SK-N-SH (cell line): ENCODE results near the gene LCE3A. TPM values are rescaled to one million over a fixed set of nuclear protein-coding genes. Genes with fewer than 3 reads are reported as not detected.

Experiments
- CTCF ChIA-PET: fragments of 300-600, 350-600 bp; formaldehyde crosslinking; extraction: SDS; loops from one replicate; lab custom pipeline; 2021; lab: Yijun Ruan, JAX
- POLR2A ChIA-PET: fragments of 350-600 bp; sonication (Branson Sonifier 250); formaldehyde crosslinking; extraction: SDS; loops from one replicate; lab custom pipeline; 2020; ENCODE audit warnings: antibody characterized with exemption, inconsistent platforms; lab: Yijun Ruan, JAX
- DNase-seq: peaks from one replicate; pipeline ENCODE4 v3.0.0; 2012
- H2AFZ ChIP-seq: fragments of 200-600 bp; sonication (generic); 2 replicates; pipeline ENCODE4 v1.8.1; 2016; ENCODE audit warnings: antibody characterized with exemption, mild to moderate bottlenecking, low read depth
- H3F3A ChIP-seq: fragments of 200-600 bp; sonication (generic); replicated peaks from 2 replicates; pipeline ENCODE3; 2016; ENCODE audit warnings: antibody characterized with exemption, mild to moderate bottlenecking; ENCODE audit not compliant: insufficient read depth
- H3K27ac ChIP-seq, 2 experiments: fragments of 200-500 bp in 1 of 2; fragments of 200-600 bp in 1 of 2; sonication (Bioruptor generic) in 1 of 2; sonication (generic), shearing (Covaris generic) in 1 of 2; 2 replicates each; pipeline versions ENCODE4 v1.5.1 to v1.6.1; 2014 to 2016; ENCODE audit warnings: low read depth in 2 of 2, inconsistent platforms in 1 of 2, low read length in 1 of 2, mild to moderate bottlenecking in 1 of 2, mixed read lengths in 1 of 2
- H3K27me3 ChIP-seq: fragments of 200-600 bp; sonication (generic), shearing (Covaris generic); 2 replicates; pipeline ENCODE4 v1.6.1; 2016; ENCODE audit warnings: mixed run types; ENCODE audit not compliant: insufficient read depth
- H3K36me3 ChIP-seq, 2 experiments: fragments of 200-500 bp in 1 of 2; fragments of 200-600 bp in 1 of 2; sonication (Bioruptor generic) in 1 of 2; sonication (generic) in 1 of 2; replicated peaks in 1 of 2; 2 replicates each; pipeline versions ENCODE3 to v1.5.1; 2014 to 2016; ENCODE audit warnings: low read length in 1 of 2, mild to moderate bottlenecking in 1 of 2; ENCODE audit not compliant: insufficient read depth in 2 of 2, control insufficient read depth in 1 of 2
- H3K4me1 ChIP-seq, 2 experiments: fragments of 200-500 bp in 1 of 2; fragments of 200-600 bp in 1 of 2; sonication (Bioruptor generic) in 1 of 2; sonication (generic), shearing (Covaris generic) in 1 of 2; 2 replicates each; pipeline versions ENCODE4 v1.5.1 to v1.6.1; 2014 to 2016; ENCODE audit warnings: low read depth in 1 of 2, low read length in 1 of 2, mixed run types in 1 of 2; ENCODE audit not compliant: insufficient read depth in 2 of 2, control insufficient read depth in 1 of 2
- H3K4me2 ChIP-seq: fragments of 200-600 bp; sonication (generic), shearing (Covaris generic); 2 replicates; pipeline ENCODE4 v1.6.1; 2017; ENCODE audit warnings: mixed run types
- H3K4me3 ChIP-seq, 2 experiments: fragments of 200-500 bp in 1 of 2; fragments of 200-600 bp in 1 of 2; sonication (Bioruptor generic) in 1 of 2; sonication (generic), shearing (Covaris generic) in 1 of 2; 2 replicates each; pipeline versions ENCODE4 v1.5.1 to v1.8.1; 2014 to 2016; ENCODE audit warnings: low read depth in 2 of 2, inconsistent platforms in 1 of 2, low read length in 1 of 2, mild to moderate bottlenecking in 1 of 2, mixed read lengths in 1 of 2, moderate library complexity in 1 of 2
- H3K79me2 ChIP-seq: fragments of 200-600 bp; sonication (generic); 2 replicates; pipeline ENCODE4 v1.8.1; 2017; ENCODE audit warnings: mild to moderate bottlenecking; ENCODE audit not compliant: insufficient read depth
- H3K9ac ChIP-seq: fragments of 200-600 bp; sonication (generic); 2 replicates; pipeline ENCODE4 v1.6.1; 2017; ENCODE audit warnings: mixed run types
- H3K9me2 ChIP-seq: fragments of 200-600 bp; sonication (generic); 2 replicates; pipeline ENCODE4 v1.6.1; 2017; ENCODE audit warnings: mixed run types
- H3K9me3 ChIP-seq: fragments of 200-600 bp; sonication (generic); 2 replicates; pipeline ENCODE4 v1.6.1; 2017; ENCODE audit warnings: mixed run types, mild to moderate bottlenecking, moderate library complexity
- H4K20me1 ChIP-seq: fragments of 200-600 bp; sonication (generic); 2 replicates; pipeline ENCODE4 v1.6.1; 2017; ENCODE audit warnings: mild to moderate bottlenecking, mixed run types; ENCODE audit not compliant: insufficient read depth
- EZH2phosphoT487 ChIP-seq: fragments of 200-600 bp; sonication (generic); IDR thresholded peaks from 2 replicates; pipeline ENCODE4 v1.6.1; 2017; ENCODE audit warnings: low read depth, mixed run types, mild to moderate bottlenecking, antibody characterized with exemption, moderate library complexity, borderline replicate concordance
- NRF1 ChIP-seq: IDR thresholded peaks from 2 replicates; pipeline ENCODE4 v1.6.1; 2012; ENCODE audit warnings: low read depth, mild to moderate bottlenecking, low read length
- RFX5 ChIP-seq: IDR thresholded peaks from 2 replicates; pipeline ENCODE4 v1.6.1; 2012; ENCODE audit warnings: mild to moderate bottlenecking, improper control_type of control experiment, low read length
- TCF12 ChIP-seq: IDR thresholded peaks from 2 replicates; pipeline ENCODE4 v1.4.0; 2012
- TEAD4 ChIP-seq: IDR thresholded peaks from 2 replicates; pipeline ENCODE4 v1.4.0; 2012; ENCODE audit warnings: mild to moderate bottlenecking, borderline replicate concordance; ENCODE audit not compliant: insufficient read depth
- WGBS: methylation state at CpG from one replicate; pipeline ENCODE4 v1.1.6; 2017; ENCODE audit warnings: low lambda C conversion rate; 5-methylcytosine and 5-hydroxymethylcytosine counted together
- polyA plus RNA-seq, 3 experiments: library from polyadenylated mRNA; depleted of rRNA; stranded (reverse); fragments of >200 nt; gene quantifications; 2 replicates each; pipeline ENCODE4 v1.2.3, GENCODE V29; 2012
- TF ChIP-seq, protein P1 (sequence below): IDR thresholded peaks from 2 replicates; pipeline ENCODE4 v1.6.1; 2012; ENCODE audit warnings: mild to moderate bottlenecking, low read depth, low read length, moderate library complexity
- TF ChIP-seq, protein P2 (sequence below): fragments of 200-600 bp; sonication (generic); IDR thresholded peaks from 2 replicates; pipeline ENCODE4 v1.6.1; 2017; ENCODE audit warnings: antibody characterized with exemption, mild to moderate bottlenecking, moderate library complexity
- TF ChIP-seq, protein P3 (sequence below): fragments of 150-350 bp; IDR thresholded peaks from 2 replicates; pipeline ENCODE4 v1.6.1; 2017; ENCODE audit warnings: antibody characterized with exemption, low read length, low read depth, borderline replicate concordance
- TF ChIP-seq, protein P4 (sequence below): IDR thresholded peaks from 2 replicates; pipeline ENCODE4 v1.4.0; 2012; ENCODE audit warnings: low read depth

The LCE3A gene
- polyA plus RNA-seq, 1 of the 3 experiments (the other 2 are of a cell fraction): not detected

DNA sequence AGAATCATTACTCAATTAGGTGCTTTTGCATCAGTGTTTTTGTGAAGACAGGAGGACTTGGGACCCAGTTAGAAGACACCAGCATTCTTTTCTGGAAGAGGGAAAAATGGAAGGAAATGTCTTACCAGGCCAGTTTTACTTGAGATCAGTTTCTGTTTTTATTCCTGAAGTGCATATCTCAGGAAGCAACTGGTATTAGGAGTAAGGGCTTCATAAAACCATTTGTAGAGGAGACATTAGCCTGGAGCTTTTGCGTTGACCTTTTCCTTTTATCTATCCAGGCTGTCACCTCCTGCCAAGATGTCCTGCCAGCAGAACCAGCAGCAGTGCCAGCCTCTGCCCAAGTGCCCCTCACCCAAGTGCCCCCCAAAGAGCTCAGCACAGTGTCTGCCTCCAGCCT, 9.4 kb downstream of the LCE3A start, which contains the start of gene LCE3B:
Gene LCE3B (plus strand): TSS at position 301 of the 400 bp plus-strand sequence. CDS start 0 bp downstream, at position 301.
- WGBS: 0% methylated on average over 1 of the region's 1 CpG
- Histone ChIP-seq H3K36me3 (no peaks in the 10 kb centered on the region), H3K4me1 (no peaks in the 10 kb centered on the region), H3K79me2 (no peaks in the 10 kb centered on the region), H3K27ac (no peak within 1 kb of the TSS), H3K4me3 (no peak within 1 kb of the TSS), H3K9me2 (no peaks in the 10 kb centered on the region), H3F3A (no peaks in the 10 kb centered on the region), H3K4me2 (no peak within 1 kb of the TSS), H3K9me3 (peaks cover 8% of the 10 kb centered on the region; the same call in 1 of the 2 replicates), H3K27me3 (no peaks in the 10 kb centered on the region), H3K9ac (no peak within 1 kb of the TSS), H4K20me1 (no peaks in the 10 kb centered on the region), H2AFZ (no peak within 1 kb of the TSS)
- DNase-seq: no peak
- TF ChIP-seq, protein P1, sequence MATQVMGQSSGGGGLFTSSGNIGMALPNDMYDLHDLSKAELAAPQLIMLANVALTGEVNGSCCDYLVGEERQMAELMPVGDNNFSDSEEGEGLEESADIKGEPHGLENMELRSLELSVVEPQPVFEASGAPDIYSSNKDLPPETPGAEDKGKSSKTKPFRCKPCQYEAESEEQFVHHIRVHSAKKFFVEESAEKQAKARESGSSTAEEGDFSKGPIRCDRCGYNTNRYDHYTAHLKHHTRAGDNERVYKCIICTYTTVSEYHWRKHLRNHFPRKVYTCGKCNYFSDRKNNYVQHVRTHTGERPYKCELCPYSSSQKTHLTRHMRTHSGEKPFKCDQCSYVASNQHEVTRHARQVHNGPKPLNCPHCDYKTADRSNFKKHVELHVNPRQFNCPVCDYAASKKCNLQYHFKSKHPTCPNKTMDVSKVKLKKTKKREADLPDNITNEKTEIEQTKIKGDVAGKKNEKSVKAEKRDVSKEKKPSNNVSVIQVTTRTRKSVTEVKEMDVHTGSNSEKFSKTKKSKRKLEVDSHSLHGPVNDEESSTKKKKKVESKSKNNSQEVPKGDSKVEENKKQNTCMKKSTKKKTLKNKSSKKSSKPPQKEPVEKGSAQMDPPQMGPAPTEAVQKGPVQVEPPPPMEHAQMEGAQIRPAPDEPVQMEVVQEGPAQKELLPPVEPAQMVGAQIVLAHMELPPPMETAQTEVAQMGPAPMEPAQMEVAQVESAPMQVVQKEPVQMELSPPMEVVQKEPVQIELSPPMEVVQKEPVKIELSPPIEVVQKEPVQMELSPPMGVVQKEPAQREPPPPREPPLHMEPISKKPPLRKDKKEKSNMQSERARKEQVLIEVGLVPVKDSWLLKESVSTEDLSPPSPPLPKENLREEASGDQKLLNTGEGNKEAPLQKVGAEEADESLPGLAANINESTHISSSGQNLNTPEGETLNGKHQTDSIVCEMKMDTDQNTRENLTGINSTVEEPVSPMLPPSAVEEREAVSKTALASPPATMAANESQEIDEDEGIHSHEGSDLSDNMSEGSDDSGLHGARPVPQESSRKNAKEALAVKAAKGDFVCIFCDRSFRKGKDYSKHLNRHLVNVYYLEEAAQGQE: no peak
- no peak for TF ChIP-seq NRF1
- TF ChIP-seq RFX5: no peak
- TF ChIP-seq EZH2phosphoT487: no peak
- ChIA-PET POLR2A (no interaction called here), CTCF (no interaction called here)

DNA sequence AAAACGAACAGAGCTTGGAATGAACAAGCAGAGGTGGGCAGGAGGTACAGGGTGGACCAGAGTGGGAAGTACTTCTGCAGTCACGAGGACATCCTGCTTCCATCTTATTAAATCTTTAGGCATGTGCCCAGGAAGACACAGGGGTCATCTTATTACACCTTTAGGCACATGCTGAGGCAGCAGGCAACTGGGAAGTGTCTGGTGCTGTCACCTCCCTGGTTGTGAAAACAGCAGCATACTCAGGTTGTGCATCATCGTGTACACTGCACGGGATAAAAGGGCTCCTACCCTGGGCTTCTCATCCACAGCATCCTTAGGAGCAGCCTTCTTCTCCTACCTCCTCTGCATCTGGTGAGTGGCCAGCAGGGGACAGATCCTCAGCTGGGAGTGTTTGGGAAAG, 23.0 kb downstream of the LCE3A start, which contains the start of gene LCE3C:
Gene LCE3C (plus strand): TSS at position 301 of the 400 bp plus-strand sequence. CDS start 498 bp downstream, outside the sequence.
- DNase-seq: no peak
- POLR2A ChIA-PET: no interaction called here
- Histone ChIP-seq H3K9me3 (no peaks in the 10 kb centered on the region), H2AFZ (no peak within 1 kb of the TSS), H3K4me1 (no peaks in the 10 kb centered on the region)
- WGBS: 0% methylated on average over 3 of the region's 4 CpGs
- no peak for TF ChIP-seq TCF12
- TF ChIP-seq, all 33 proteins: peak for 0
- Histone ChIP-seq H3K27ac (no peak within 1 kb of the TSS), H3K9ac (no peak within 1 kb of the TSS), H3K36me3 (no peaks in the 10 kb centered on the region), H3K4me3 (no peak within 1 kb of the TSS), H4K20me1 (no peaks in the 10 kb centered on the region), H3K4me2 (no peak within 1 kb of the TSS), H3K27me3 (no peaks in the 10 kb centered on the region), H3K9me2 (no peaks in the 10 kb centered on the region), H3F3A (no peaks in the 10 kb centered on the region), H3K79me2 (no peaks in the 10 kb centered on the region)
- CTCF ChIA-PET: no interaction called here

DNA sequence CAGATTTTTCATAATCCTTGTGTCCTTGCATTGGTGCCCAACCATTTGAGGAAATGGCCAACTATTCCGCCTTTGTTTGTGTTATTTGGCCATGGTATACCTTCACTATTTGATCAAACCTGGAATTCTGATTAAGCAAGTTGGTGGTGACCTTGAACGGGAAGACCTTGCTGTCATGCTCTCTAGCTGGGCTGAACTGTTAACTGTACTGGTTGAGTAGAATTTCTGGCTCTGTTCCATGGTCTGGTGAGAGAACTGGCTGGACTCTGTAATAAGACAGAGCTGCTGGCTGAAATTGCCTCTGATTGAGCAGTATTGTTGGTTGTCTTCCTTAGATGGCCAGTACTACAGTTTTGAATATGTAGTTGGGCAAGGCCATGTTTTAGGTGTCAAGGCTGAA, 25.9 kb downstream of the LCE3A start:
- Histone ChIP-seq H3F3A (no peaks in the 10 kb centered on the region), H3K4me1 (no peaks in the 10 kb centered on the region), H3K9ac (no peak overlapping the region), H3K4me2 (no peak overlapping the region), H3K4me3 (no peak overlapping the region), H4K20me1 (no peaks in the 10 kb centered on the region), H3K27ac (no peak overlapping the region), H3K36me3 (no peaks in the 10 kb centered on the region), H3K9me3 (no peaks in the 10 kb centered on the region), H3K79me2 (no peaks in the 10 kb centered on the region), H3K9me2 (no peaks in the 10 kb centered on the region), H3K27me3 (no peaks in the 10 kb centered on the region), H2AFZ (no peak overlapping the region)
- POLR2A ChIA-PET: no interaction called here
- DNase-seq: no peak
- CTCF ChIA-PET: no interaction called here
- WGBS: 0% methylated on average over 1 of the region's 2 CpGs
- TF ChIP-seq, protein P2, sequence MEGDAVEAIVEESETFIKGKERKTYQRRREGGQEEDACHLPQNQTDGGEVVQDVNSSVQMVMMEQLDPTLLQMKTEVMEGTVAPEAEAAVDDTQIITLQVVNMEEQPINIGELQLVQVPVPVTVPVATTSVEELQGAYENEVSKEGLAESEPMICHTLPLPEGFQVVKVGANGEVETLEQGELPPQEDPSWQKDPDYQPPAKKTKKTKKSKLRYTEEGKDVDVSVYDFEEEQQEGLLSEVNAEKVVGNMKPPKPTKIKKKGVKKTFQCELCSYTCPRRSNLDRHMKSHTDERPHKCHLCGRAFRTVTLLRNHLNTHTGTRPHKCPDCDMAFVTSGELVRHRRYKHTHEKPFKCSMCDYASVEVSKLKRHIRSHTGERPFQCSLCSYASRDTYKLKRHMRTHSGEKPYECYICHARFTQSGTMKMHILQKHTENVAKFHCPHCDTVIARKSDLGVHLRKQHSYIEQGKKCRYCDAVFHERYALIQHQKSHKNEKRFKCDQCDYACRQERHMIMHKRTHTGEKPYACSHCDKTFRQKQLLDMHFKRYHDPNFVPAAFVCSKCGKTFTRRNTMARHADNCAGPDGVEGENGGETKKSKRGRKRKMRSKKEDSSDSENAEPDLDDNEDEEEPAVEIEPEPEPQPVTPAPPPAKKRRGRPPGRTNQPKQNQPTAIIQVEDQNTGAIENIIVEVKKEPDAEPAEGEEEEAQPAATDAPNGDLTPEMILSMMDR: no peak
- TF ChIP-seq TEAD4: no peak
- TF ChIP-seq, protein P1: no peak
- TF ChIP-seq, protein P3, sequence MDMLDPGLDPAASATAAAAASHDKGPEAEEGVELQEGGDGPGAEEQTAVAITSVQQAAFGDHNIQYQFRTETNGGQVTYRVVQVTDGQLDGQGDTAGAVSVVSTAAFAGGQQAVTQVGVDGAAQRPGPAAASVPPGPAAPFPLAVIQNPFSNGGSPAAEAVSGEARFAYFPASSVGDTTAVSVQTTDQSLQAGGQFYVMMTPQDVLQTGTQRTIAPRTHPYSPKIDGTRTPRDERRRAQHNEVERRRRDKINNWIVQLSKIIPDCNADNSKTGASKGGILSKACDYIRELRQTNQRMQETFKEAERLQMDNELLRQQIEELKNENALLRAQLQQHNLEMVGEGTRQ: no peak
- TF ChIP-seq, protein P4, sequence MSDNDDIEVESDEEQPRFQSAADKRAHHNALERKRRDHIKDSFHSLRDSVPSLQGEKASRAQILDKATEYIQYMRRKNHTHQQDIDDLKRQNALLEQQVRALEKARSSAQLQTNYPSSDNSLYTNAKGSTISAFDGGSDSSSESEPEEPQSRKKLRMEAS: no peak
